ENCODE data around the gene DMBT1. TPM values are rescaled to one million over a fixed set of nuclear protein-coding genes. Genes with fewer than 3 reads are reported as not detected.

The DMBT1 gene
- total and polyA plus RNA-seq, 4 donors = 0.03 TPM; not detected in 3

DNA sequence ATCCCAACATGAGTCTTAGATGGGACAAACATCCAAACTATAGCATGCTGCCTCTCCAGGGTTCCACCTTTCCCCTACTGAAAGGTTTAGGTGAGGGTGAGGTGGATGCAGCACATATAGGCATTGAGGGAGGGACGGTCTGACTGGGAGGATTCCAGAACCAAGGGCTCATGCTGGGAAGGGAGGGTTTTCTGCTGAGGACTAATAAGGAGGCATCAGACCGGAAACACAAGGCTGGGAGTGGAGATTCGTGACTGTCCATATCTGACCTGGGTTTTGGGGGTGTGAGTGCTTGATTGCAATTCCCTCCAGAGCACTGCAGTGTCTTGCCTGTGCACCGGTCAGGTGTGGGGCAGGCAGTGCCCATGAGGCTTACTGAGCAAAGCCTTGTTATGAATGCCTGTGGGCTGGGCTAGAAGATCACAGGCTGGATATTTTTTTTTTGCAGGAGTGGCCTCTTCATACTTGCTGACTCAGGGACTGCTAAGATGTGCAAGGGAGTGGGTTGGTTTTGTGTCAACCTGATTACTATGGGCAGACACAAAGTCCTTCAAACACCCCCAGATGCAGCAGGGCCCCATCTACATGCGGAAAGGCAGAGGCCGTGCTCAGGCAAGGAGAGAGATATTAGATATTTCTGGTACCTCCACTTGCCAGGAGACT is 26.7 kb downstream of the DMBT1 start:
- no peaks in the 10 kb centered on the region for H3K9me3 ChIP-seq (ENCODE audit: control insufficient read depth in 4 of 4, low read length in 3 of 4)
- H3K4me3 ChIP-seq (ENCODE audit: low read depth in 1 of 3, low read length in 3 of 3) = no peak overlapping the region
- TF ChIP-seq SP1 (IDR thresholded peaks at IDR 0.05) (no peak), RXRA (IDR thresholded peaks at IDR 0.05) (no peak), NR2F2 (IDR thresholded peaks at IDR 0.05) (no peak), EGR1 (IDR thresholded peaks at IDR 0.05; ENCODE audit: low read depth in 2 of 2) (no peak), HNF4A (conservative IDR thresholded peaks at IDR 0.05) (no peak), RAD21 (IDR thresholded peaks at IDR 0.05) (no peak), FOXA2 (IDR thresholded peaks at IDR 0.05) (no peak), HNF4G (IDR thresholded peaks at IDR 0.05) (no peak), TAF1 (conservative IDR thresholded peaks at IDR 0.05) (no peak)
- TF ChIP-seq, protein P1, sequence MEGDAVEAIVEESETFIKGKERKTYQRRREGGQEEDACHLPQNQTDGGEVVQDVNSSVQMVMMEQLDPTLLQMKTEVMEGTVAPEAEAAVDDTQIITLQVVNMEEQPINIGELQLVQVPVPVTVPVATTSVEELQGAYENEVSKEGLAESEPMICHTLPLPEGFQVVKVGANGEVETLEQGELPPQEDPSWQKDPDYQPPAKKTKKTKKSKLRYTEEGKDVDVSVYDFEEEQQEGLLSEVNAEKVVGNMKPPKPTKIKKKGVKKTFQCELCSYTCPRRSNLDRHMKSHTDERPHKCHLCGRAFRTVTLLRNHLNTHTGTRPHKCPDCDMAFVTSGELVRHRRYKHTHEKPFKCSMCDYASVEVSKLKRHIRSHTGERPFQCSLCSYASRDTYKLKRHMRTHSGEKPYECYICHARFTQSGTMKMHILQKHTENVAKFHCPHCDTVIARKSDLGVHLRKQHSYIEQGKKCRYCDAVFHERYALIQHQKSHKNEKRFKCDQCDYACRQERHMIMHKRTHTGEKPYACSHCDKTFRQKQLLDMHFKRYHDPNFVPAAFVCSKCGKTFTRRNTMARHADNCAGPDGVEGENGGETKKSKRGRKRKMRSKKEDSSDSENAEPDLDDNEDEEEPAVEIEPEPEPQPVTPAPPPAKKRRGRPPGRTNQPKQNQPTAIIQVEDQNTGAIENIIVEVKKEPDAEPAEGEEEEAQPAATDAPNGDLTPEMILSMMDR (IDR thresholded peaks at IDR 0.05; ENCODE audit: low read depth, low read length, missing input control) = no peak
- TF ChIP-seq, protein P2, sequence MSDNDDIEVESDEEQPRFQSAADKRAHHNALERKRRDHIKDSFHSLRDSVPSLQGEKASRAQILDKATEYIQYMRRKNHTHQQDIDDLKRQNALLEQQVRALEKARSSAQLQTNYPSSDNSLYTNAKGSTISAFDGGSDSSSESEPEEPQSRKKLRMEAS (IDR thresholded peaks at IDR 0.05) = no peak
- TF ChIP-seq, protein P3, sequence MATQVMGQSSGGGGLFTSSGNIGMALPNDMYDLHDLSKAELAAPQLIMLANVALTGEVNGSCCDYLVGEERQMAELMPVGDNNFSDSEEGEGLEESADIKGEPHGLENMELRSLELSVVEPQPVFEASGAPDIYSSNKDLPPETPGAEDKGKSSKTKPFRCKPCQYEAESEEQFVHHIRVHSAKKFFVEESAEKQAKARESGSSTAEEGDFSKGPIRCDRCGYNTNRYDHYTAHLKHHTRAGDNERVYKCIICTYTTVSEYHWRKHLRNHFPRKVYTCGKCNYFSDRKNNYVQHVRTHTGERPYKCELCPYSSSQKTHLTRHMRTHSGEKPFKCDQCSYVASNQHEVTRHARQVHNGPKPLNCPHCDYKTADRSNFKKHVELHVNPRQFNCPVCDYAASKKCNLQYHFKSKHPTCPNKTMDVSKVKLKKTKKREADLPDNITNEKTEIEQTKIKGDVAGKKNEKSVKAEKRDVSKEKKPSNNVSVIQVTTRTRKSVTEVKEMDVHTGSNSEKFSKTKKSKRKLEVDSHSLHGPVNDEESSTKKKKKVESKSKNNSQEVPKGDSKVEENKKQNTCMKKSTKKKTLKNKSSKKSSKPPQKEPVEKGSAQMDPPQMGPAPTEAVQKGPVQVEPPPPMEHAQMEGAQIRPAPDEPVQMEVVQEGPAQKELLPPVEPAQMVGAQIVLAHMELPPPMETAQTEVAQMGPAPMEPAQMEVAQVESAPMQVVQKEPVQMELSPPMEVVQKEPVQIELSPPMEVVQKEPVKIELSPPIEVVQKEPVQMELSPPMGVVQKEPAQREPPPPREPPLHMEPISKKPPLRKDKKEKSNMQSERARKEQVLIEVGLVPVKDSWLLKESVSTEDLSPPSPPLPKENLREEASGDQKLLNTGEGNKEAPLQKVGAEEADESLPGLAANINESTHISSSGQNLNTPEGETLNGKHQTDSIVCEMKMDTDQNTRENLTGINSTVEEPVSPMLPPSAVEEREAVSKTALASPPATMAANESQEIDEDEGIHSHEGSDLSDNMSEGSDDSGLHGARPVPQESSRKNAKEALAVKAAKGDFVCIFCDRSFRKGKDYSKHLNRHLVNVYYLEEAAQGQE (IDR thresholded peaks at IDR 0.05) = no peak
- TF ChIP-seq, protein P4, sequence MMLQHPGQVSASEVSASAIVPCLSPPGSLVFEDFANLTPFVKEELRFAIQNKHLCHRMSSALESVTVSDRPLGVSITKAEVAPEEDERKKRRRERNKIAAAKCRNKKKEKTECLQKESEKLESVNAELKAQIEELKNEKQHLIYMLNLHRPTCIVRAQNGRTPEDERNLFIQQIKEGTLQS (IDR thresholded peaks at IDR 0.05) = no peak
- TF ChIP-seq, protein P5, sequence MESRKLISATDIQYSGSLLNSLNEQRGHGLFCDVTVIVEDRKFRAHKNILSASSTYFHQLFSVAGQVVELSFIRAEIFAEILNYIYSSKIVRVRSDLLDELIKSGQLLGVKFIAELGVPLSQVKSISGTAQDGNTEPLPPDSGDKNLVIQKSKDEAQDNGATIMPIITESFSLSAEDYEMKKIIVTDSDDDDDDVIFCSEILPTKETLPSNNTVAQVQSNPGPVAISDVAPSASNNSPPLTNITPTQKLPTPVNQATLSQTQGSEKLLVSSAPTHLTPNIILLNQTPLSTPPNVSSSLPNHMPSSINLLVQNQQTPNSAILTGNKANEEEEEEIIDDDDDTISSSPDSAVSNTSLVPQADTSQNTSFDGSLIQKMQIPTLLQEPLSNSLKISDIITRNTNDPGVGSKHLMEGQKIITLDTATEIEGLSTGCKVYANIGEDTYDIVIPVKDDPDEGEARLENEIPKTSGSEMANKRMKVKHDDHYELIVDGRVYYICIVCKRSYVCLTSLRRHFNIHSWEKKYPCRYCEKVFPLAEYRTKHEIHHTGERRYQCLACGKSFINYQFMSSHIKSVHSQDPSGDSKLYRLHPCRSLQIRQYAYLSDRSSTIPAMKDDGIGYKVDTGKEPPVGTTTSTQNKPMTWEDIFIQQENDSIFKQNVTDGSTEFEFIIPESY (IDR thresholded peaks at IDR 0.05) = no peak
- no peak for DNase-seq (ENCODE audit: low spot score)
- no peaks in the 10 kb centered on the region for H3K36me3 ChIP-seq (ENCODE audit: control insufficient read depth in 4 of 4, insufficient read depth in 3 of 4, low read depth in 1 of 4, low read length in 3 of 4)
- no peaks in the 10 kb centered on the region for H3K4me1 ChIP-seq (ENCODE audit: control insufficient read depth in 4 of 4, insufficient read depth in 4 of 4, low read length in 3 of 4)
- H3K27me3 ChIP-seq (ENCODE audit: control insufficient read depth in 4 of 4, insufficient read depth in 4 of 4, low read length in 3 of 4) = no peaks in the 10 kb centered on the region
- H3K27ac ChIP-seq (ENCODE audit: low read depth in 1 of 2, low read length in 2 of 2) = no peak overlapping the region
- WGBS = 84% methylated on average over 6 of the region's 6 CpGs
- no peak overlapping the region for H3K9ac ChIP-seq (ENCODE audit: low read depth in 1 of 2, low read length in 2 of 2)

DNA sequence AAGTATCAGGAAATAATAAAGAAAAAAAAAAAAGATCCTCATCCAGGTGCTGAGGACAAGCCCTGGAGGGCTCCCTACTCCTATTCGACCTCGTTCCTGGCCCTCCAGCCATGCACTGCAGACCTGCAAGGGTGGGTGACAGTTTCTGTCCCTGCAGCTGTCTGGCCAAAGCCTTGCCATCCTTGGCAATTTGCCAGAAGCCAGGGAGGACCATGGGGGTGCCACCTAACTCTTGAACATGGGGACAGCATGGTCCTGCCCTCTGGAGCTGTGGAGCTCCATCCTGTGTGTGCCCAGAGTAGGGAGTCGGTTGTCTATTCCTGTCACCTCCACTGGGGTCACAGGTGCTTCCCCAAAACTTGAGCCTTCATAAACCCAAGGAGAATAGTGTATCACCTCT is 27.8 kb downstream of the DMBT1 start:
- Histone ChIP-seq H3K9ac (ENCODE audit: low read depth in 1 of 2, low read length in 2 of 2) (no peak overlapping the region), H3K4me3 (ENCODE audit: low read depth in 1 of 3, low read length in 3 of 3) (no peak overlapping the region), H3K27me3 (ENCODE audit: control insufficient read depth in 4 of 4, insufficient read depth in 4 of 4, low read length in 3 of 4) (no peaks in the 10 kb centered on the region), H3K36me3 (ENCODE audit: control insufficient read depth in 4 of 4, insufficient read depth in 3 of 4, low read depth in 1 of 4, low read length in 3 of 4) (no peaks in the 10 kb centered on the region), H3K4me1 (ENCODE audit: control insufficient read depth in 4 of 4, insufficient read depth in 4 of 4, low read length in 3 of 4) (no peaks in the 10 kb centered on the region), H3K27ac (ENCODE audit: low read depth in 1 of 2, low read length in 2 of 2) (no peak overlapping the region), H3K9me3 (ENCODE audit: control insufficient read depth in 4 of 4, low read length in 3 of 4) (no peaks in the 10 kb centered on the region)
- TF ChIP-seq TAF1 (conservative IDR thresholded peaks at IDR 0.05) (no peak), YY1 (IDR thresholded peaks at IDR 0.05) (no peak), FOXA1 (IDR thresholded peaks at IDR 0.05) (no peak), NR2F2 (IDR thresholded peaks at IDR 0.05) (no peak), HNF4A (conservative IDR thresholded peaks at IDR 0.05) (no peak)
- TF ChIP-seq, protein P2 (IDR thresholded peaks at IDR 0.05) = no peak
- TF ChIP-seq, protein P5 (IDR thresholded peaks at IDR 0.05) = no peak
- TF ChIP-seq, protein P4 (IDR thresholded peaks at IDR 0.05) = no peak
- 68% methylated on average over 3 of the region's 3 CpGs for WGBS
- DNase-seq (ENCODE audit: low spot score) = no peak

All from liver (tissue), 9 donors.